GM19324 (cell line): ENCODE data around the gene KIAA1958.

Experiments
- ATAC-seq: cut with Tn5 transposase; IDR thresholded peaks from one replicate; pipeline ENCODE4 v1.9.1; 2021; ENCODE audit warnings: mild to moderate bottlenecking, moderate library complexity; ENCODE audit not compliant: unreplicated experiment, low FRiP score

KIAA1958 gene

GRCh38 chr9:112711050-112711689, 224.5 kb downstream of the KIAA1958 start:
- ATAC-seq, result no peak

DNA sequence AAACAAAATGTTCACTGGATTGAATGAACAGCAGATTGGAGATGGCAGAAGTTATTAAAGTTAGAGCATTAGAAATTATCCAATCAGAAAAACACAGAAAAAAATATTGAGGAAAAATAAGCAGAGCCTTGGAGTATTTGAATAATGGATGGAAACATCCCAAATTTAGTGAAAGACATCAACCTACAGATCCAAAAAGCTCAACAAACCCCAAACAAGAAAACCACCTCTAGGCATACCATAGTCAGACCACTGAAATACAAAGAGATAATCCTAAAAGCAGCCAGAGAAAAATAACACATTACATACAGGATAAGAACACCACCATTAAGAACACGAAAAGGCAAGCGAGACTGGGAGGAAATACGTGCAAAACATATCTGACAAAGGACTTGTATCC, 226.1 kb downstream of the KIAA1958 start:
- ATAC-seq, result no peak

GRCh38 chr9:112717661-112718331, 231.2 kb downstream of the KIAA1958 start, which contains the start of gene INIP:
TSS of gene INIP (minus strand) at chr9:112718117. CDS start at chr9:112716485, 1,632 bp downstream.
- ATAC-seq, result peak; percentile 99
